Neural progenitor cell (in vitro differentiated cells): Measurements from ENCODE around the gene SLX9. TPM values are rescaled to one million over a fixed set of nuclear protein-coding genes. Genes with fewer than 3 reads are reported as not detected.
A peak's percentile ranks its signal among the peaks of the same experiment; 100 is the strongest.

ENCODE experiments used
- DNase-seq: peaks from one replicate; pipeline ENCODE4 v3.0.0-alpha.2; 2016; ENCODE audit warnings: low spot score
- H2AFZ ChIP-seq: fragments of 200-600 bp; sonication (generic); replicated peaks from 2 replicates; pipeline ENCODE4 v1.6.1; 2016; ENCODE audit warnings: antibody characterized with exemption
- H3F3A ChIP-seq: fragments of 200-600 bp; sonication (generic); 2 replicates; pipeline ENCODE4 v1.6.1; 2016; ENCODE audit warnings: antibody characterized with exemption, low read depth
- H3K27ac ChIP-seq: fragments of 200-600 bp; sonication (generic); 2 replicates; pipeline ENCODE4 v1.5.1; 2016; ENCODE audit warnings: mild to moderate bottlenecking
- H3K27me3 ChIP-seq: fragments of 200-600 bp; sonication (generic); 2 replicates; pipeline ENCODE4 v1.6.1; 2016; ENCODE audit warnings: mild to moderate bottlenecking, moderate library complexity
- H3K36me3 ChIP-seq: fragments of 200-600 bp; sonication (generic); 2 replicates; pipeline ENCODE4 v1.5.1; 2016
- H3K4me1 ChIP-seq: fragments of 200-600 bp; sonication (generic); 2 replicates; pipeline ENCODE4 v1.6.1; 2016; ENCODE audit warnings: mixed run types
- H3K4me2 ChIP-seq: fragments of 200-600 bp; sonication (generic); 2 replicates; pipeline ENCODE4 v1.6.1; 2016
- H3K4me3 ChIP-seq: fragments of 200-600 bp; sonication (generic); 2 replicates; pipeline ENCODE4 v1.5.1; 2016
- H3K79me2 ChIP-seq: fragments of 200-600 bp; sonication (generic); 2 replicates; pipeline ENCODE4 v1.6.1; 2016; ENCODE audit warnings: low read depth
- H3K9ac ChIP-seq: fragments of 200-600 bp; sonication (generic); 2 replicates; pipeline ENCODE4 v1.6.1; 2016
- H3K9me3 ChIP-seq: fragments of 200-600 bp; sonication (generic); 2 replicates; pipeline ENCODE4 v1.5.1; 2016; ENCODE audit warnings: low read depth
- H4K20me1 ChIP-seq: fragments of 200-600 bp; sonication (generic); 2 replicates; pipeline ENCODE4 v1.6.1; 2016; ENCODE audit warnings: low read depth
- H3K27ac Mint-ChIP-seq: 3 replicates; pipeline ENCODE4 v1.8.0; 2021; ENCODE audit warnings: mixed read lengths
- H3K27me3 Mint-ChIP-seq: 2 replicates; pipeline ENCODE4 v1.8.0; 2022; ENCODE audit warnings: low read depth, mild to moderate bottlenecking, inconsistent platforms, moderate library complexity, mixed read lengths; ENCODE audit not compliant: insufficient read depth
- H3K36me3 Mint-ChIP-seq: 3 replicates; pipeline ENCODE4 v1.8.0; 2021; ENCODE audit warnings: mixed read lengths
- H3K4me1 Mint-ChIP-seq: 3 replicates; pipeline ENCODE4 v1.8.0; 2021; ENCODE audit warnings: mixed read lengths
- H3K4me3 Mint-ChIP-seq: 3 replicates; pipeline ENCODE4 v1.8.0; 2021; ENCODE audit warnings: mild to moderate bottlenecking, moderate library complexity, mixed read lengths
- H3K9me3 Mint-ChIP-seq: 3 replicates; pipeline ENCODE4 v1.8.0; 2020; ENCODE audit warnings: mixed read lengths
- EZH2 ChIP-seq: fragments of 200-600 bp; sonication (generic); IDR thresholded peaks from 2 replicates; pipeline ENCODE4 v1.6.1; 2017; ENCODE audit warnings: antibody characterized with exemption, mild to moderate bottlenecking, moderate library complexity
- EZH2phosphoT487 ChIP-seq: fragments of 200-600 bp; sonication (generic); IDR thresholded peaks from 2 replicates; pipeline ENCODE4 v1.6.1; 2017; ENCODE audit warnings: antibody characterized with exemption
- total RNA-seq: library from RNA; depleted of rRNA; stranded (reverse); fragments of >200 nt; gene quantifications from 2 replicates; pipeline ENCODE4 v1.2.3, GENCODE V29; 2015; ENCODE audit warnings: low replicate concordance
- TF ChIP-seq, protein P1 (sequence below): fragments of 200-600 bp; sonication (generic); IDR thresholded peaks from 2 replicates; pipeline ENCODE4 v1.5.1; 2017; ENCODE audit warnings: antibody characterized with exemption, mild to moderate bottlenecking

Gene SLX9
- total RNA-seq, 1 donor from 2014 or later: 4.7 TPM

DNA sequence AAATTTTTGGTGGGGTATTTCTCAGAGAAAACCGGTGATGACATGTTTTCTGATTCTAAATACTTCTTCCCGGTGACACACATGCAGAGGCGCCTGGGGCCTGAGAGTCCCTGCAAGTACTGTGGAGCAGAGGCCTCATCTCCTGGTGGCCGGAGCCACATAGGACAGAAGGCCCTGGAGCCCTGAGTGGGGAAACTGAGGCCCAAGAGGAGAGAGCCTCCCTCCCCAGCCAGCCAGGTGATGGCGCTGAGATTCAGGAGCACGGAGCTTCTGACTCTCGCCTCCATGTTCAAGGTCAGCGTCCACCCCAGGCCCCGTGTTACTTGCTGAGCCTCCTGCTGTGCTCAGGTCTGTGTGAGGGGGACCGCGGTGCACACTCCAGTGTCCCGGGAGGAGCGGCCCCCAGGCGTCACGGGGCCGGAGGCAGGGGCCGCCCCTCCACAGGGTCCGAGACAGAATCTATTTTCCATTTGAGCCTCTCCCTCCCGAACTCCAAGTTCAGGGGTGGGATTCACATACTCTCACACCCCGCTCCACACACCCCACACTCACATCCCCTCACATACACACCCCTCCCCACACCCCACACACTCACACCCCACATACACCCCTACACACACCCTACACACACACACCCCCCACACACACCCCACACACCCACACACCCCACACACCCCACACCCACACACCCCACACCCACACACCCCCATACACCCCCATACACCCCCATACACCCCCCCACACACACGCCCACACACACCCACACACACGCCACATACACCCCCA lies 43.8 kb downstream of the SLX9 start:
- no peaks in the 10 kb centered on the region for H3K36me3 Mint-ChIP-seq
- Histone ChIP-seq H3F3A (no peaks in the 10 kb centered on the region), H3K27me3 (no peaks in the 10 kb centered on the region), H3K4me2 (no peak overlapping the region), H2AFZ (no peak overlapping the region), H3K9ac (no peak overlapping the region), H4K20me1 (no peaks in the 10 kb centered on the region), H3K4me1 (peaks cover 10% of the 10 kb centered on the region), H3K4me3 (no peak overlapping the region), H3K9me3 (no peaks in the 10 kb centered on the region), H3K79me2 (no peaks in the 10 kb centered on the region), H3K27ac (no peak overlapping the region), H3K36me3 (no peaks in the 10 kb centered on the region)
- DNase-seq: no peak
- no peak overlapping the region for H3K27ac Mint-ChIP-seq
- no peaks in the 10 kb centered on the region for H3K27me3 Mint-ChIP-seq
- H3K4me1 Mint-ChIP-seq: peaks cover 18% of the 10 kb centered on the region
- H3K9me3 Mint-ChIP-seq: no peaks in the 10 kb centered on the region
- TF ChIP-seq EZH2 (no peak), EZH2phosphoT487 (no peak)
- TF ChIP-seq, protein P1, sequence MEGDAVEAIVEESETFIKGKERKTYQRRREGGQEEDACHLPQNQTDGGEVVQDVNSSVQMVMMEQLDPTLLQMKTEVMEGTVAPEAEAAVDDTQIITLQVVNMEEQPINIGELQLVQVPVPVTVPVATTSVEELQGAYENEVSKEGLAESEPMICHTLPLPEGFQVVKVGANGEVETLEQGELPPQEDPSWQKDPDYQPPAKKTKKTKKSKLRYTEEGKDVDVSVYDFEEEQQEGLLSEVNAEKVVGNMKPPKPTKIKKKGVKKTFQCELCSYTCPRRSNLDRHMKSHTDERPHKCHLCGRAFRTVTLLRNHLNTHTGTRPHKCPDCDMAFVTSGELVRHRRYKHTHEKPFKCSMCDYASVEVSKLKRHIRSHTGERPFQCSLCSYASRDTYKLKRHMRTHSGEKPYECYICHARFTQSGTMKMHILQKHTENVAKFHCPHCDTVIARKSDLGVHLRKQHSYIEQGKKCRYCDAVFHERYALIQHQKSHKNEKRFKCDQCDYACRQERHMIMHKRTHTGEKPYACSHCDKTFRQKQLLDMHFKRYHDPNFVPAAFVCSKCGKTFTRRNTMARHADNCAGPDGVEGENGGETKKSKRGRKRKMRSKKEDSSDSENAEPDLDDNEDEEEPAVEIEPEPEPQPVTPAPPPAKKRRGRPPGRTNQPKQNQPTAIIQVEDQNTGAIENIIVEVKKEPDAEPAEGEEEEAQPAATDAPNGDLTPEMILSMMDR: no peak
- H3K4me3 Mint-ChIP-seq: no peak overlapping the region

DNA sequence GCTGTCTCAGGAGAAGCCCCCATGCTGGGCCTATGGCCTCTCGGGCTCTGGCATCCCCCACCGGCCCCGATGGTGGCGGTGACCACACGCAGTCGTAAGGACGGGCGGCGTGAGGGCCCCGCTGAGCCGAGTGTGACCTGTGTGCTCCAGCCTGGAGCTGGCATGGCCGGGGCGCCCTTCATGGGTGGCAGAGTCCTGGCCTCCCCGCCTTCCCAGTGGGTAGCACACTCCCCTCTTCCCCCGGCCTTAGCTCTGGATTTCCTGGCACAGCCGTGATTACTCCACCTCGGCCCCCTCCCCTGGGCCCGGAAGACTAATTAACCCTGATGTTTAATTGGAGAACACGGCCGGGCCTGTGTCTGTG lies 44.6 kb downstream of the SLX9 start:
- TF ChIP-seq EZH2phosphoT487: no peak
- TF ChIP-seq EZH2: no peak
- TF ChIP-seq, protein P1: no peak
- H3K4me3 Mint-ChIP-seq: no peak overlapping the region
- Histone ChIP-seq H3K4me1 (peaks cover 10% of the 10 kb centered on the region), H3K79me2 (no peaks in the 10 kb centered on the region), H3K27ac (no peak overlapping the region), H4K20me1 (no peaks in the 10 kb centered on the region), H3F3A (no peaks in the 10 kb centered on the region), H3K36me3 (no peaks in the 10 kb centered on the region), H3K4me2 (no peak overlapping the region), H2AFZ (no peak overlapping the region), H3K4me3 (no peak overlapping the region), H3K9me3 (no peaks in the 10 kb centered on the region), H3K9ac (no peak overlapping the region), H3K27me3 (no peaks in the 10 kb centered on the region)
- peaks cover 18% of the 10 kb centered on the region for H3K4me1 Mint-ChIP-seq
- DNase-seq: no peak
- H3K9me3 Mint-ChIP-seq: no peaks in the 10 kb centered on the region
- H3K36me3 Mint-ChIP-seq: no peaks in the 10 kb centered on the region
- H3K27me3 Mint-ChIP-seq: no peaks in the 10 kb centered on the region
- H3K27ac Mint-ChIP-seq: no peak overlapping the region

DNA sequence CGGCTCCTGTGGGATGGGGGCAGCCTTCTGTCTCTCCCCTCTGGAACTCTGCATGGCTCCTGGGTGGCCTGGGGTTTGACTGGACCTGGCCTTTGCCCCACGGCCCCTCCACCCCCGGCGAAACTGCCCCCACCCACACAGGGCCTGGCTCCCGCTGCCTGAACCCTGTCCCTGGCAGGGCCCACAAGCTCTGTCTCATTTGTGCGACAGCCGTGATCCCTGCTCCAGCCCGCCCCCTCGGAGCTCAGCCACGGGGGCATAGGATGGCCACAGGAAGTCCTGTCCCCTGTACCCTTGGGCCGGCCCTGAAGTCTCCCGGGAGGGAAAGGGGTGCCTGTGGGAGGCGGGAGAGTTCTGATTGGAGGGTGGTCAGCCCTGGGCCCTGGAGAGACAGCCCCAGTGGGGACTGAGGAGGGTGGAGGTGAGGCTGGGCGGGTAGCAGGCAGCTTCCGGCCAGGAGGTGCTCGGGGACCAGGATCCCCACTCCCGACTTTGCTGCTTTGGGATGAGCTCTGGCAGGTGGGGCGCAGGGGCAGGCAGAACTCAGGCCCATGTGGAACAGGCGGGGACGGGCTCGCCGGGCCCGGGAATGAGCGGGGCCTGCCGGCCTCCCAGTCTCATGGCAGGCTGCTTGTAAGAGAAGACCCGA lies 45.1 kb downstream of the SLX9 start:
- Histone ChIP-seq H3F3A (no peaks in the 10 kb centered on the region), H3K27ac (no peak overlapping the region), H3K36me3 (no peaks in the 10 kb centered on the region), H3K4me1 (peaks cover 7% of the 10 kb centered on the region), H3K79me2 (no peaks in the 10 kb centered on the region), H3K4me3 (no peak overlapping the region), H3K9me3 (no peaks in the 10 kb centered on the region), H2AFZ (no peak overlapping the region), H3K4me2 (no peak overlapping the region), H4K20me1 (no peaks in the 10 kb centered on the region), H3K27me3 (no peaks in the 10 kb centered on the region), H3K9ac (no peak overlapping the region)
- peak; percentile 34 for DNase-seq
- Mint-ChIP-seq H3K36me3 (no peaks in the 10 kb centered on the region), H3K4me3 (no peak overlapping the region), H3K9me3 (no peaks in the 10 kb centered on the region), H3K4me1 (peaks cover 18% of the 10 kb centered on the region), H3K27me3 (peaks cover 2% of the 10 kb centered on the region), H3K27ac (no peak overlapping the region)
- no peak for TF ChIP-seq EZH2phosphoT487
- TF ChIP-seq, protein P1: no peak
- no peak for TF ChIP-seq EZH2
